Memory B cell (primary cell): ENCODE data around the gene ADAMTSL2.

Experiments used
- ATAC-seq: fragments of 150-1000 bp; cut with Tn5 transposase; 2 replicates; pipeline ENCODE4 v1.10.0; 2021; ENCODE audit warnings: low read depth, mild to moderate bottlenecking, moderate library complexity
- DNase-seq, 2 donors: peaks; one replicate each; pipeline ENCODE4 v3.0.0; 2022; ENCODE audit warnings: low spot score in 2 of 2
- H3K27ac Mint-ChIP-seq: one replicate; pipeline ENCODE4 v1.8.0; 2022; ENCODE audit warnings: mild to moderate bottlenecking, moderate library complexity, mixed read lengths
- H3K27me3 Mint-ChIP-seq: one replicate; pipeline ENCODE4 v1.8.0; 2022; ENCODE audit warnings: mixed read lengths
- H3K36me3 Mint-ChIP-seq: one replicate; pipeline ENCODE4 v1.8.0; 2022; ENCODE audit warnings: mild to moderate bottlenecking, mixed read lengths
- H3K4me1 Mint-ChIP-seq: one replicate; pipeline ENCODE4 v1.8.0; 2022; ENCODE audit warnings: mixed read lengths
- H3K4me3 Mint-ChIP-seq: one replicate; pipeline ENCODE4 v1.8.0; 2022; ENCODE audit warnings: mild to moderate bottlenecking, moderate library complexity, mixed read lengths
- H3K9me3 Mint-ChIP-seq: one replicate; pipeline ENCODE4 v1.8.0; 2022; ENCODE audit warnings: mixed read lengths

The ADAMTSL2 gene

GRCh38 chr9:133571391-133571890 lies 36.9 kb downstream of the ADAMTSL2 start:
- ATAC-seq (no peak), DNase-seq (no peak)
- Mint-ChIP-seq H3K27ac (no peak overlapping the region), H3K9me3 (no peaks in the 10 kb centered on the region), H3K36me3 (no peaks in the 10 kb centered on the region), H3K4me3 (no peak overlapping the region), H3K4me1 (no peaks in the 10 kb centered on the region), H3K27me3 (peaks cover 25% of the 10 kb centered on the region)

DNA sequence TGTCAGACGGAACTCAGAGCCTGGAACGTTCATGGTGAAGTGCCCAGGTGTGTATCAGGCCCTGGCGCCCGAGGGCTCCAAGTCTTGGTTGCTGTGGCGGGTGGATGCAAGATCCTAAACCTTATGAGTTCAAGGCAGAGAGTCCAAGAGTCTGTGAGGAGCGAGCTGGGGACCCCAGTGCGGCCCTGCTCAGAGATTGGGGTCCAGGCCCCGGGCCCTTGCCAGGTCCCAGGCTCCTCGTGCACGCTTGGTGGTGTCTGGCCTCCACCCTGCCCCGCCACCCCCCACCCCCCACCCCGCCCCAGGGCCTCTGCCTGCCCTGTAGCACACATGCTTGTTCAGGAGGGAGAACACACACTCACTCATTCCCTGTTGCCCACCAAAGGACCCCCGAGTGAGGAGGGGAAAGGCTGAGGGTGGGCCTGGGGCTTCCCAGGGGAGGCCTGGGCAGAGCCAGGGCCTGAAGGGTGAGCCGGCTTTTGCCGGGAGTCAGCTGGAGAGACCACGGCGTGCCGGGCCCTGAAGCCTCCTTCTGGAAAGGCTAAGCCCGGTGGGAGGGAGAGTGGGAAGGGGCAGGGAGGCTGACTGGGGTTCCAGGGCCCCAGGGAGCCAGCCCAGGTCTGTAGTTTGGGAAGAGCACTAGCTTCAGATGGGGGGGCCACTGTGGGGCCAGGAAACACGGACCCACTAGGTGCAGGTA lies 37.5 kb downstream of the ADAMTSL2 start:
- ATAC-seq, result no peak
- H3K27ac Mint-ChIP-seq, result no peak overlapping the region
- H3K36me3 Mint-ChIP-seq, result no peaks in the 10 kb centered on the region

DNA sequence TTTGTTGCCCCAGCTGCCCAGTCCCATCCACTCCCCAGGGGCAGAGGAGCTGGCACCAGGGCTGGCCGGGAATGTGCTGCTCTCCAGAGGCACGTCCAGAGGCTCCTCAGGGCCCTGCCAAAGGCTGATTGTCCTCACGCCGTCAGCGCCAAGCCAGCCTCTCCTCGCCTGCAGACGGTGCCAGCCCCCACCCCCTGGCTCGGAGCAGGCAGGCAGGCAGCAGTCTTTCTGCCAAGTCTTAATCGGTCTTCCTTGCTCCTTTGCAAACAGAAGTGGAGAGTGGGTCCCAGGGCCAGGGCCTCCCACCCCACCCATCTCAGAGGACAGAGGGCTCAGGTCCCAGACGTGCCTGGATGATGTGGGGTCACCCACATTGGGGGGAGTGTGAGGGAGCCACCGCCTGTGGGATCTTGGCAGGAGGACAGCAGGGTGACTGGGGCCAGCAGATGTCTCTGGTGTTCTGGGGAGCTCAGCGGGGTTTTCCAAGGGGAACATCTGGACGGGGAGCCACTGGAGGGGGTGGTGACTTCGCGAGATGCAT lies 38.4 kb downstream of the ADAMTSL2 start:
- Mint-ChIP-seq H3K27me3 (peaks cover 31% of the 10 kb centered on the region), H3K27ac (no peak overlapping the region), H3K9me3 (no peaks in the 10 kb centered on the region), H3K4me3 (no peak overlapping the region), H3K4me1 (peaks cover 3% of the 10 kb centered on the region), H3K36me3 (no peaks in the 10 kb centered on the region)
- ATAC-seq (no peak), DNase-seq (no peak)

More for the DNA sequence above, 37.5 kb downstream of the ADAMTSL2 start:
- peaks cover 31% of the 10 kb centered on the region for H3K27me3 Mint-ChIP-seq
- no peaks in the 10 kb centered on the region for H3K9me3 Mint-ChIP-seq
- H3K4me3 Mint-ChIP-seq, result no peak overlapping the region
- peaks cover 3% of the 10 kb centered on the region for H3K4me1 Mint-ChIP-seq
- DNase-seq, result no peak

DNA sequence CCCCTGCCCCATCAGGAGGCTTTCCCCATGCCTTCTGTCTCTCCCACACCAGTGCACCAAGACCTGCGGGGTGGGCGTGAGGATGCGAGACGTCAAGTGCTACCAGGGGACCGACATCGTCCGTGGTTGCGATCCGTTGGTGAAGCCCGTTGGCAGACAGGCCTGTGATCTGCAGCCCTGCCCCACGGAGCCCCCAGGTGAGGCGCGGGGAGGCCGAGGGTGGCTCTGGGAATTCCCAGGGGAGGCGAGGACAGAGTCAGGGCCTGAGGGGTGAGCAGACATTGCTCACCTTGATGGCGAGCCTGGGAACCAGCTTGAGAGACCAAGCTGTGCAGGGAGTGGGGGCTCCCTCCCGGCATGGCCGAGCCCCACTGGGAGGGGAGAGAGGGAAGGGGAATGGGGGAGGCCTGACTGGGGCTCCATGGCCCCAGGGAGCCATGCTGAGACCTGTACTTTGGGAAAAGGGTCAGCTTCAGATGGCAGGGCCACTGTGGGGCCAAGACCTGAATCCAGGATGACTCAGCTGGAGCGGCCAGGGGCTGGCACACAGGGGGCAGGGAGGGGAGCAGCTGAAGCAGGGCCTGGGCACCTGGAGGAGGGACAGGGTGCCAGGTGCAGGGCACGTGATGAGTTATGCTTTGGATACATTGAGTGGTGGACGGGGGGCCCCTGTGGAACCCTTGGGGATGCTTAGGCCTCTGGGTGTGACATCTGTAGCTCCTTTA lies 39.4 kb downstream of the ADAMTSL2 start:
- no peak overlapping the region for H3K27ac Mint-ChIP-seq
- no peaks in the 10 kb centered on the region for H3K36me3 Mint-ChIP-seq
- no peaks in the 10 kb centered on the region for H3K9me3 Mint-ChIP-seq
- H3K4me3 Mint-ChIP-seq, result no peak overlapping the region
- peaks cover 31% of the 10 kb centered on the region for H3K27me3 Mint-ChIP-seq
- no peak for DNase-seq
- no peak for ATAC-seq
- H3K4me1 Mint-ChIP-seq, result peaks cover 7% of the 10 kb centered on the region

- no peak overlapping the region for H3K27ac Mint-ChIP-seq
- DNase-seq, result no peak
- no peaks in the 10 kb centered on the region for H3K9me3 Mint-ChIP-seq
- H3K27me3 Mint-ChIP-seq, result peaks cover 34% of the 10 kb centered on the region
- H3K36me3 Mint-ChIP-seq, result no peaks in the 10 kb centered on the region
- no peak overlapping the region for H3K4me3 Mint-ChIP-seq
- ATAC-seq, result no peak
- H3K4me1 Mint-ChIP-seq, result peaks cover 7% of the 10 kb centered on the region
These were observed 40.3 kb downstream of the ADAMTSL2 start for GRCh38 chr9:133574771-133575170.

GRCh38 chr9:133575186-133576030 lies 40.9 kb downstream of the ADAMTSL2 start:
- Mint-ChIP-seq H3K27me3 (peaks cover 35% of the 10 kb centered on the region), H3K27ac (no peak overlapping the region)

GRCh38 chr9:133576031-133576874 lies 41.7 kb downstream of the ADAMTSL2 start:
- ATAC-seq, result no peak
- no peak for DNase-seq
- Mint-ChIP-seq H3K4me1 (peaks cover 10% of the 10 kb centered on the region), H3K9me3 (no peaks in the 10 kb centered on the region), H3K4me3 (no peak overlapping the region), H3K27me3 (peaks cover 39% of the 10 kb centered on the region), H3K36me3 (no peaks in the 10 kb centered on the region), H3K27ac (no peak overlapping the region)

More at GRCh38 chr9:133575186-133576030, 40.9 kb downstream of the ADAMTSL2 start:
- Mint-ChIP-seq H3K36me3 (no peaks in the 10 kb centered on the region), H3K4me3 (peak overlapping the region; percentile 32), H3K4me1 (peaks cover 7% of the 10 kb centered on the region), H3K9me3 (no peaks in the 10 kb centered on the region)
- DNase-seq, result no peak
- ATAC-seq, result no peak

- Mint-ChIP-seq H3K27ac (no peak overlapping the region), H3K4me3 (no peak overlapping the region), H3K36me3 (no peaks in the 10 kb centered on the region), H3K27me3 (peaks cover 44% of the 10 kb centered on the region), H3K9me3 (no peaks in the 10 kb centered on the region), H3K4me1 (peaks cover 10% of the 10 kb centered on the region)
- DNase-seq (no peak), ATAC-seq (no peak)
These were observed 42.6 kb downstream of the ADAMTSL2 start for GRCh38 chr9:133576875-133577736.

DNA sequence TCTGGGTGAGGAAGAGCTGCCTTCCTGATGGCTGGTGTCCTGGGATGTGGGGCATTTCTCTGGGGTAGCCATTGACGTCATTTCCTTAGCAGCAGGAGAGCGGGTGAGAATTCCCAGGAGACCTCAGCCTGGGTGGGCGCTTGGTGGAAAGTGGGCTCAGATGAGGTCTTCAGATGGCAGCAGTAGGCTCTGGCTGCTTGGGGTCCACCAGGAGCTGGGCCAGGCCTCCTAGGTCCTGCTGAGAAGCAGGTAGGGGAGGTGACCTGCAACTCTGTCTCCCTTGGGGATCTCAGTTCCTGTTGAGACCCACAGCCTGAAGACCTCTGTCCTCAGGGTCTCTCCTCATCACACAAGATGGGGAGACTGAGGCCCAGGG lies 43.2 kb downstream of the ADAMTSL2 start:
- no peak for ATAC-seq
- no peaks in the 10 kb centered on the region for H3K36me3 Mint-ChIP-seq
- peaks cover 44% of the 10 kb centered on the region for H3K27me3 Mint-ChIP-seq
- no peak for DNase-seq
- H3K27ac Mint-ChIP-seq, result no peak overlapping the region
- peaks cover 10% of the 10 kb centered on the region for H3K4me1 Mint-ChIP-seq
- H3K4me3 Mint-ChIP-seq, result no peak overlapping the region
- no peaks in the 10 kb centered on the region for H3K9me3 Mint-ChIP-seq

DNA sequence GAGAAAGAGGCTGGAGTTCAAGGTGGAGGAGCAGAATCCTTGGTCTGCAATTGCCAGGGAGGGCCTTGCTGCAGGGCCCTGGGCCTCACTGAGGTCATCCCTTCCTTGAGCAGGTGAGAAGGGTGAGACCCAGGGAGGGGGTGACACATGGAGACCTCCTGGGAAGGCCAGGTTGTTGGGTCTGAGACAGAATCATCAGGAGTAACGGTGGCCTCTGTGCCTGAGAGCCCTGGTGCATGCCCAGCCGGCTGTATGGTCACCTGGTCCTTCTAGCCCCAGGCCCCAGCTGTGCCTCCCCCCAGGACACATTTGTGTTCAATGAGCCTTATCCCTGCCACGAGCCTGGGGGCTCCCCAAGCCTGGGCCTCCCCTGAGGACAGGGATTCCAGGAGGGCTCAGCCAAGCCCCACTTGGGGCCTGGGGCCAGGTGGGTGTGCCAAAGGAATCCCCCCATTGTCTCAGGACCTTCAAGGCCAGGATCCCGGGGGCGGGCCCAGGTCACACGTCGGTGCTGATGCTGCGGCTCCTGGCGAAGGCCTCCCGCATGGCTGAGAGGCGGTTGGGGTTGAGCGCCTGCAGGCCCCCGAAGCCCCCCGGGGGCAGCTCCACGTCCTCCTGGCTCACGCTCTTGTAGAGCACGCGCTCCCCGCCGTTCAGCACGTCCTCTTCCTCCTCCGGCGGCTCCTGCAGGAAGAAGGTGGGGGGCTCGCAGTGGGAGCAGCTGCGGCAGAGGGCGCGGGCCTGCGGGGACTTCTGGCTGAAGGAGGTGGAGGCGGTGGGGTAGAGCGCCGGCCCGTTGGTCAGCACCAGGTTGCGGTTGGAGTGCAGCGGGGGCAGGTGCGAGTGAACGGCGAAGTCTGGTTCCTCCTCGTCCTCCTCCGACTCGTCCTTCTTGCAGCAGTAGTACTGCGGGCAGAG lies 44.3 kb downstream of the ADAMTSL2 start:
- Mint-ChIP-seq H3K4me3 (no peak overlapping the region), H3K27me3 (peaks cover 42% of the 10 kb centered on the region), H3K36me3 (no peaks in the 10 kb centered on the region)

GRCh38 chr9:133579601-133580418 lies 45.3 kb downstream of the ADAMTSL2 start:
- Mint-ChIP-seq H3K27me3 (peaks cover 42% of the 10 kb centered on the region), H3K36me3 (no peaks in the 10 kb centered on the region), H3K27ac (no peak overlapping the region), H3K4me1 (peaks cover 13% of the 10 kb centered on the region), H3K4me3 (no peak overlapping the region), H3K9me3 (no peaks in the 10 kb centered on the region)
- ATAC-seq (no peak), DNase-seq (no peak)

More for the DNA sequence above, 44.3 kb downstream of the ADAMTSL2 start:
- no peak for DNase-seq
- Mint-ChIP-seq H3K4me1 (peaks cover 10% of the 10 kb centered on the region), H3K27ac (no peak overlapping the region), H3K9me3 (no peaks in the 10 kb centered on the region)
- no peak for ATAC-seq
